T-cell (primary cell): ENCODE results near the gene C4BPA. TPM values are rescaled to one million over a fixed set of nuclear protein-coding genes. Genes with fewer than 3 reads are reported as not detected.

Experiments used
- ATAC-seq, 4 experiments: fragments of 200-7000 bp in 3 of 4; fragments of 150-1000 bp in 1 of 4; cut with Tn5 transposase; replicated peaks in 1 of 4; 1 replicate in 3 of 4; 2 replicates in 1 of 4; pipeline ENCODE4 v1.10.0; 2021; ENCODE audit warnings: moderate library complexity in 3 of 4, mild to moderate bottlenecking in 2 of 4, moderate number of reproducible peaks in 1 of 4
- CTCF ChIA-PET, 2 donors: fragments of 300-600 bp; sonication (Branson Sonifier 250); formaldehyde crosslinking; loops; one replicate each; lab custom pipeline; 2022; ENCODE audit warnings: antibody characterized with exemption in 2 of 2; lab: Charles Lee
- POLR2A ChIA-PET, 2 donors: fragments of 300-600 bp; sonication (Branson Sonifier 250); formaldehyde crosslinking; loops; one replicate each; lab custom pipeline; 2022; ENCODE audit warnings: antibody characterized with exemption in 2 of 2; lab: Charles Lee
- DNase-seq, 35 experiments: peaks; one replicate each; pipeline versions ENCODE4 v3.0.0 to v3.0.0-alpha.2; 2013 to 2023
- H3K27ac ChIP-seq: one replicate; pipeline ENCODE4 v1.5.1; 2013; ENCODE audit warnings: low read length
- H3K27me3 ChIP-seq, 2 experiments: replicated peaks in 1 of 2; 1 replicate in 1 of 2; 2 replicates in 1 of 2; pipeline versions ENCODE4 v1.6.1 to v1.7.0; 2013; ENCODE audit warnings: low read length in 1 of 2, mixed read lengths in 1 of 2; ENCODE audit not compliant: control insufficient read depth in 2 of 2, insufficient read depth in 2 of 2; ENCODE audit errors: extremely low read depth in 1 of 2
- H3K36me3 ChIP-seq, 2 donors: 1 replicate in 1 of 2; 2 replicates in 1 of 2; pipeline versions ENCODE4 v1.6.1 to v1.7.0; 2013; ENCODE audit warnings: low read length in 1 of 2; ENCODE audit not compliant: control insufficient read depth in 2 of 2, insufficient read depth in 1 of 2; ENCODE audit errors: extremely low read depth in 1 of 2
- H3K4me1 ChIP-seq, 2 experiments: 1 replicate in 1 of 2; 2 replicates in 1 of 2; pipeline versions ENCODE4 v1.6.1 to v1.7.0; 2013; ENCODE audit warnings: low read length in 2 of 2, mixed read lengths in 1 of 2; ENCODE audit not compliant: insufficient read depth in 2 of 2, control insufficient read depth in 1 of 2; ENCODE audit errors: extremely low read depth in 1 of 2
- H3K4me3 ChIP-seq, 2 donors: 1 replicate in 1 of 2; 2 replicates in 1 of 2; pipeline versions ENCODE4 v1.5.1 to v1.7.0; 2013; ENCODE audit warnings: mild to moderate bottlenecking in 2 of 2, low read length in 1 of 2, moderate library complexity in 1 of 2; ENCODE audit not compliant: control insufficient read depth in 1 of 2; ENCODE audit errors: extremely low read depth in 1 of 2
- H3K9me3 ChIP-seq: 2 replicates; pipeline ENCODE4 v1.7.0; 2013
- H3K27ac Mint-ChIP-seq, 2 donors: one replicate each; pipeline ENCODE4 v1.8.0; 2020 to 2021; ENCODE audit warnings: mild to moderate bottlenecking in 2 of 2, mixed read lengths in 2 of 2
- H3K27me3 Mint-ChIP-seq, 2 donors: one replicate each; pipeline ENCODE4 v1.8.0; 2021 to 2022; ENCODE audit warnings: mixed read lengths in 2 of 2
- H3K36me3 Mint-ChIP-seq: one replicate; pipeline ENCODE4 v1.8.0; 2021; ENCODE audit warnings: mixed read lengths
- H3K4me1 Mint-ChIP-seq, 3 donors: one replicate each; pipeline ENCODE4 v1.8.0; 2020 to 2022; ENCODE audit warnings: mixed read lengths in 3 of 3, mild to moderate bottlenecking in 1 of 3
- H3K4me3 Mint-ChIP-seq, 3 donors: one replicate each; pipeline ENCODE4 v1.8.0; 2020 to 2022; ENCODE audit warnings: mild to moderate bottlenecking in 3 of 3, mixed read lengths in 3 of 3, moderate library complexity in 3 of 3
- H3K9me3 Mint-ChIP-seq, 3 donors: one replicate each; pipeline ENCODE4 v1.8.0; 2020 to 2022; ENCODE audit warnings: mixed read lengths in 3 of 3
- WGBS: methylation state at CpG from one replicate; pipeline ENCODE4 v1.1.5; 2013; ENCODE audit warnings: missing lambda C conversion rate; ENCODE audit not compliant: insufficient coverage; 5-methylcytosine and 5-hydroxymethylcytosine counted together
- total RNA-seq, 35 experiments: library from RNA in 6 of 35; stranded (reverse) in 6 of 35; fragments of 120-200 nt in 1 of 35; gene quantifications; one replicate each; pipeline versions ENCODE4 v1.2.1 to v1.2.4 and lab custom pipeline; 2013 to 2026

Gene C4BPA
- total RNA-seq, 5 donors from 2014 or later (not counting 1 experiment from before 2014, with no cell fraction given): 0.60 to 0.72 (median 0.70) TPM; not detected in 2

DNA sequence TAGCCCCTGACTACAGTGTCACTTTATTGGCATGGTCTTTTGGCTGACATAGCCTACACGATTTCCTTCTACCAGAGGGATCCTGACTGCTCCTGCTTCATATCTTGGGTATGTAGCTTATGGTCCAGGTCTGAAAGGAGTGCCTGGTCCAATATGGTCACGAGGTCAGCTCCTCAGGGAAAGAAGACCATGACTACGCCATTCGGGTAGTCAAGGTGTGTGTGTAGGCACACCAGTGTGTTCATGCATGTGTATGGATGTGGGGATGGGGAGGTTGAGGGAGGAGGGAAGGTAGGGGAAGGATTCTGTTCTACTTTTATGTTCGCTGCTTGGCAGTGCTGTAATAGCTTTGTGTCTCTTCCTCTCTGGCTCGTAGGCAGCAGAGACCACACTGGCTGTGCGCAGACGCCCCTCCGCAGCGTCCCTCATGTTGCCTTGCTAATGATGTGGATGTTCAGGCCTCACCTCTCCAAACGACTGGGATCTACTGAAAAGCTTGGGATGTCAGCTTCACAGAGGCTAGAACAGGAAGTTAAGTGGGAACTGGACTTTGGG, 25.4 kb upstream of the C4BPA start:
- WGBS: 79% methylated on average over 4 of the region's 11 CpGs
- H3K36me3 Mint-ChIP-seq: no peaks in the 10 kb centered on the region
- H3K27me3 Mint-ChIP-seq: peaks cover 0 to 18% of the 10 kb centered on the region in 2 donors
- no peak overlapping the region for H3K27ac Mint-ChIP-seq
- H3K4me3 ChIP-seq: no peak overlapping the region
- no peaks in the 10 kb centered on the region for H3K9me3 ChIP-seq
- no peaks in the 10 kb centered on the region for H3K27me3 ChIP-seq
- no peak overlapping the region for H3K27ac ChIP-seq
- no peaks in the 10 kb centered on the region for H3K9me3 Mint-ChIP-seq
- no peaks in the 10 kb centered on the region for H3K4me1 ChIP-seq
- ChIA-PET CTCF (interaction anchor here (0.6 to 1.7 kb wide), 5 partner anchors 18 to 29 kb away, joined by 3 to 13 read pairs (median 3); partner anchors contain the start of gene PFKFB2 (in 2 of the 2)), POLR2A (interaction anchor here in 1 of 2 donors (0.6 kb wide), 1 partner anchor 33 kb away, joined by 4 read pairs; no protein-coding TSS in a partner anchor)
- H3K36me3 ChIP-seq: no peaks in the 10 kb centered on the region
- DNase-seq (no peak), ATAC-seq (no peak)
- H3K4me1 Mint-ChIP-seq: peaks cover 0 to 1% (median 0%) of the 10 kb centered on the region in 3 donors
- no peak overlapping the region for H3K4me3 Mint-ChIP-seq

DNA sequence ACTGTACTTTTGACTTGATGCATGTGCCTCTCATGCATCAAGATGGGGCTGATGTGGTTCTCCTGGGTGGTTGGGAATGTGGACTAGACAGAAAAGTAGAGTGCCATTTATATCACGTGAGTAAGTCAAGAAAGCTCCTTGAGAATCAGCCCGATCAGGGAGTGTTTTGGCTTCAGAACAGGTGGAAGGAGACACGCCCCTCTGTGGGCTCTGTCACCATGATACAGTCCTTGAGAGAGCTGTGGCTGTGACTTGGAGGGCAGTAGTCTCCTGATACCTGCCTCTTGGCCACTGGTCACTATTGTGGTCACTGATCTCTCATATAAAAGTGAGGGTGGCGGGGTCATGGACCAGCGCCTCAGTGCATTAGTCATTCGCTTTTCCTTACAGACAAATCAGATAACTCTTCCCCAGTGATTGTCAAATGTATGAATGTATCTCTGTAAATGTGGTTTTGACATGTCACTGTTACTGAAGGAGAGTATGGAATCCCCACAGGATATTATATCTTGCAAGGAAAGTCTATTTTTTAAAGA, 24.3 kb upstream of the C4BPA start:
- Mint-ChIP-seq H3K4me3 (no peak overlapping the region), H3K9me3 (no peaks in the 10 kb centered on the region), H3K4me1 (peaks cover 3 to 5% (median 5%) of the 10 kb centered on the region in 3 donors), H3K27me3 (peaks cover 3 to 27% of the 10 kb centered on the region in 2 donors), H3K27ac (no peak overlapping the region), H3K36me3 (no peaks in the 10 kb centered on the region)
- ChIA-PET POLR2A (no interaction called here), CTCF (interaction anchor here (0.6 to 1.7 kb wide), 8 partner anchors 10 to 551 kb away, joined by 3 to 7 read pairs (median 4); partner anchors contain the start of gene PFKFB2 (in 1 of the 2))
- H3K27me3 ChIP-seq: no peaks in the 10 kb centered on the region
- H3K4me3 ChIP-seq: no peak overlapping the region
- WGBS: 80% methylated on average over 3 of the region's 6 CpGs
- DNase-seq (no peak), ATAC-seq (no peak)
- H3K36me3 ChIP-seq: no peaks in the 10 kb centered on the region
- no peaks in the 10 kb centered on the region for H3K9me3 ChIP-seq
- peaks cover 0 to under 1% of the 10 kb centered on the region in 2 experiments for H3K4me1 ChIP-seq
- H3K27ac ChIP-seq: no peak overlapping the region

DNA sequence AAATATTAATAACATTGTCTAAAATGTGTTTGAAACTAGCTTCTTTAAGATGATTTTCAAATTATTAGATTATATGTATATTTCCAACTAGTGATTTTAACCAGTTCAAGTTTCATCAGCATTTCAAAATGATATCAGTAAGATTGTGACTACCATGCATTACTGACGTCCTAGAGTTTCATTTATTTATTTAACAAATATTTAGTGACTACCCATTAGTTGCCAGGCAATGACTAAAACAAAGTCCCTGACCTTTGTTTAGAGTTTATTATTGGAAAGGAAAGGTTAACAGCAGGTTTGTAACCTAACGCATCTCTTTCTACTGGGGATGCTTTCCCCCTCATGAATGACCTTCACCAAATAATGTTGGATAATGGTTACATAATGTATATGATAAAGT, 22.9 kb upstream of the C4BPA start:
- Mint-ChIP-seq H3K27ac (no peak overlapping the region), H3K36me3 (no peaks in the 10 kb centered on the region), H3K27me3 (peaks cover 3 to 29% of the 10 kb centered on the region in 2 donors), H3K4me1 (peaks cover 8 to 13% (median 12%) of the 10 kb centered on the region in 3 donors), H3K4me3 (no peak overlapping the region), H3K9me3 (no peaks in the 10 kb centered on the region)
- Histone ChIP-seq H3K4me1 (peaks cover 0 to 3% of the 10 kb centered on the region in 2 experiments), H3K4me3 (no peak overlapping the region), H3K27ac (no peak overlapping the region), H3K9me3 (no peaks in the 10 kb centered on the region), H3K36me3 (no peaks in the 10 kb centered on the region), H3K27me3 (peaks cover 0 to 3% of the 10 kb centered on the region in 2 experiments)
- ATAC-seq (no peak), DNase-seq (no peak)
- ChIA-PET POLR2A (interaction anchor here in 1 of 2 donors (0.6 kb wide), 1 partner anchor 28 kb away, joined by 3 read pairs; no protein-coding TSS in a partner anchor), CTCF (interaction anchor here (0.6 to 1.7 kb wide), 7 partner anchors 8 to 418 kb away, joined by 3 to 7 read pairs (median 5); partner anchors contain the start of gene PFKFB2 (in 1 of the 2))
- no CpG with 5 or more reads among the region's 2 CpGs for WGBS

DNA sequence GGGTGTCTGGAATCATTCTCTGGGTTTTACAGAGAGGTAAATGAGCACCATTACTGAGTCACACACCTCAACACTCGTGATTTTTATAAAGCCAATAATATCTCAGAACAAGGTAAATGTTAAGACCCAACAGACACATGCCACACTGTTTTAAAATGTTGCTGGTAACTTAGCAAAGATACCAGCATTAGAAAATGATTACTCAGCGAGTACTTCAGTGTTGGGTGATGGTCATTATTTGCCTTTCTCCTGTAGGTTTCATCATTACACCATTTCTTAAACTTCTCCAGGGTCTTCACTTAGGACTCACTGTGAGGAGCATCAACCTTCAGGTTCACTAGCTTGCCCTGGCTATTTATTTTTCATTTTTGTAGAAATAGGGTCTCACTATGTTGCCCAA, 22.2 kb upstream of the C4BPA start:
- Mint-ChIP-seq H3K4me1 (peaks cover 8 to 13% (median 12%) of the 10 kb centered on the region in 3 donors), H3K27ac (no peak overlapping the region), H3K36me3 (no peaks in the 10 kb centered on the region), H3K9me3 (no peaks in the 10 kb centered on the region), H3K27me3 (peaks cover 3 to 29% of the 10 kb centered on the region in 2 donors), H3K4me3 (no peak overlapping the region)
- no peak overlapping the region for H3K27ac ChIP-seq
- no peak overlapping the region for H3K4me3 ChIP-seq
- ATAC-seq: no peak
- ChIA-PET POLR2A (no interaction called here), CTCF (interaction anchor here in 1 of 2 donors (1.6 kb wide), 1 partner anchor 323 kb away, joined by 5 read pairs; no protein-coding TSS in a partner anchor)
- no peak for DNase-seq
- no CpG with 5 or more reads among the region's 2 CpGs for WGBS
- H3K36me3 ChIP-seq: no peaks in the 10 kb centered on the region
- peaks cover 0 to 3% of the 10 kb centered on the region in 2 experiments for H3K4me1 ChIP-seq
- H3K9me3 ChIP-seq: no peaks in the 10 kb centered on the region
- peaks cover 0 to 4% of the 10 kb centered on the region in 2 experiments for H3K27me3 ChIP-seq

DNA sequence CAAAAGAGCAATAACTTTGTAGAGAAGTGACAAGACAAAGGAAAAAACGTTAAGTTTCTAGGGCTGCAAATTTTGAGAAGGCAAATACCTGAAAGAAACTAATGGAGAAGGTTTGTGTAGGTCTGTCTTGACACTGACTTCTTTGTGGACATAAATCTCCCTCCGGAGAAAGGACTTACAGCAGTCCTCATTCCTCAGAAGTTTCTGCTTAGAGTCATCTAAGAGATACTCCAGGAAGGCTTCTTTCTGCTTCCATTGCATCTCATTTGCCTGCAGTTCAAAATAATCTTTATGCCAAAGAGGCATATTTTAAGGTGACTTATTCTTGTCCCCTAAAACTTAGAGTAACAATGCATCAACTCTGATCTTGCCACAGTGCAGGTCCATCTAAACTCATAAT, 19.8 kb upstream of the C4BPA start:
- Mint-ChIP-seq H3K4me3 (no peak overlapping the region), H3K9me3 (no peaks in the 10 kb centered on the region), H3K27ac (no peak overlapping the region), H3K36me3 (no peaks in the 10 kb centered on the region), H3K4me1 (peaks cover 17 to 24% (median 20%) of the 10 kb centered on the region in 3 donors), H3K27me3 (peaks cover 3 to 29% of the 10 kb centered on the region in 2 donors)
- H3K4me3 ChIP-seq: no peak overlapping the region
- peaks cover 4 to 8% of the 10 kb centered on the region in 2 experiments for H3K4me1 ChIP-seq
- WGBS: 100% methylated on average over 1 of the region's 2 CpGs
- peaks cover 0 to 4% of the 10 kb centered on the region in 2 experiments for H3K27me3 ChIP-seq
- no peaks in the 10 kb centered on the region for H3K9me3 ChIP-seq
- no peaks in the 10 kb centered on the region for H3K36me3 ChIP-seq
- ChIA-PET POLR2A (no interaction called here), CTCF (interaction anchor here (0.5 to 3.5 kb wide), 14 partner anchors 9 to 493 kb away, joined by 3 to 35 read pairs (median 4); no protein-coding TSS in a partner anchor)
- DNase-seq (no peak), ATAC-seq (no peak)
- no peak overlapping the region for H3K27ac ChIP-seq

DNA sequence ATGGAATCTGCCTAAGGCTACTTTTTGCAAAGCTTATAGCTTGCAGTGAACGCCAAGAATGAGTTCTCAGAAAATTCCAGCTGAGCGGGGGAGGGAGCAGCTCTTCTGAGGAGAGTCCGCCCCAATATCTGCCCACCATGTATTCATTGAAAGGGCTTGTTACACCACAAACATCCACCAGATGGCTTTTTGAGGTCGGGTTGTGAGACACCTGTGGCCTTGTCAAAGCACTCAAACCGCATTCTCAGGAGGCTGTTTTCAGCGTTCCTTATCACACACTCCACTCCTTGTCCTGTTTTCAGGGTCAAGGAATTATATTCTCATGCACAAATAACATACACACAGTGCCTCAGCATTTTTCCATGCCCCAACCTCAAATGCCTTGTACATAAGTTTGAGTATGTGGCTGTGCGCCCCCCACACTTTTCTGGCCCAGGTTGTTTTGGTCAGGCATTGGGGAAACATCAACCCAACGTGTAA, 19.3 kb upstream of the C4BPA start:
- POLR2A ChIA-PET: no interaction called here
- H3K27me3 ChIP-seq: peaks cover 0 to 4% of the 10 kb centered on the region in 2 experiments
- Mint-ChIP-seq H3K27me3 (peaks cover 3 to 29% of the 10 kb centered on the region in 2 donors), H3K36me3 (no peaks in the 10 kb centered on the region), H3K27ac (no peak overlapping the region), H3K4me3 (no peak overlapping the region), H3K9me3 (no peaks in the 10 kb centered on the region), H3K4me1 (peaks cover 22 to 29% (median 26%) of the 10 kb centered on the region in 3 donors)
- H3K36me3 ChIP-seq: no peaks in the 10 kb centered on the region
- CTCF ChIA-PET: interaction anchor here (0.5 to 3.5 kb wide), 14 partner anchors 9 to 494 kb away, joined by 3 to 35 read pairs (median 4); no protein-coding TSS in a partner anchor
- 0% methylated on average over 3 of the region's 8 CpGs for WGBS
- H3K9me3 ChIP-seq: no peaks in the 10 kb centered on the region
- DNase-seq (peak; percentile 9 to 80 (median 42)), ATAC-seq (peak; percentile 54 to 83 (median 80))
- H3K4me1 ChIP-seq: peaks cover 4 to 9% of the 10 kb centered on the region in 2 experiments
- H3K27ac ChIP-seq: no peak overlapping the region
- H3K4me3 ChIP-seq: no peak overlapping the region
